ENCODE data around the gene MOG. TPM values are rescaled to one million over a fixed set of nuclear protein-coding genes. Genes with fewer than 3 reads are reported as not detected.

Gene MOG
- total and polyA plus RNA-seq, 12 donors = not detected

DNA sequence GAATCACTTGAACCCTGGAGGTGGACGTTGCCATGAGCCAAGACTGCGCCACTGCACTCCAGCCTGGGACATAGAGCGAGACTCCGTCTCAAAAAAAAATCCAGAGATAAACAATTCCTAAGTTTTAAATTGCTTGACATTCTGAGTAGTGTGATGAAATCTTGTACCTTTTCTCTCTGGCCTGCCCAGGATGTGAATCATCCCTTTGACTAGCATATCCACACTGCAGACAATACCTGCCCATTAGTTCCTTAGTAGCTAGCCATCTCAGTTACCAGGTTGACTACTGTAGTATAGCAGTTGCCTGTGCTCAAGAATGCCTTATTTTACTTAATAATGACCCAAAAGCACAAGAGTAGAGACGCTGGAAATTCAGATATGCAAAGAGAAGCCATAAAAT, 21.2 kb downstream of the MOG start:
- WGBS, 4 donors = 77 to 88% (median 79%) methylated on average over 5 of the region's 5 CpGs
- no peak overlapping the region for H3K4me3 ChIP-seq
- H3K27me3 ChIP-seq = no peaks in the 10 kb centered on the region
- intact Hi-C loops (cut with DNase I) = no loop called here
- H3K4me1 ChIP-seq (replicated peaks in 1 of 2) = no peaks in the 10 kb centered on the region
- no peaks in the 10 kb centered on the region for H3K9me3 ChIP-seq (replicated peaks in 1 of 3)
- TF ChIP-seq CTCF (IDR thresholded peaks at IDR 0.05) = no peak
- no peak for TF ChIP-seq POLR2A (IDR thresholded peaks at IDR 0.05)
- no peaks in the 10 kb centered on the region for H3K36me3 ChIP-seq (replicated peaks in 1 of 2)
- DNase-seq = no peak
- H3K27ac ChIP-seq = no peak overlapping the region

DNA sequence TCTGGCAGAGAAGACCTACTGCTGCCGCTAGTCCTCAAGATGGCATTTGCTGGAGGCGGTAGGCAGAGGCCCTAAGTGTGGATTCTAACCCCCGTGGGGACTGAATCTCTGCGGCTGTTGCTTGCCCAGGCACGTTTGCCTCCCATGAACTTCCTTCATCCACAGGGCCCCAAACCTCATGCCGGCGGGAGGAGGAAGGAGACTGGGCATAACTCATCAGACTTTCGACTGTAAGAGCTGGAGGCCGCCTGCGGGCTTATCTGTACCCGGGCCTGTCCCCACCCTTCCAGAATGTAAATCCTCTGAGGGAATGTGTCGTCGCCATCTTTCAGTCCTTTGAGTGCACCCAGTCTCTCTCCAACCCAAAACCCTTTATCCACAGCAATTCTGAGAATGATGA, 23.1 kb downstream of the MOG start:
- H3K4me3 ChIP-seq = no peak overlapping the region
- no peaks in the 10 kb centered on the region for H3K27me3 ChIP-seq
- WGBS, 4 donors = 55 to 76% (median 72%) methylated on average over 8 to 13 of the region's 13 CpGs
- no peak for TF ChIP-seq POLR2A (IDR thresholded peaks at IDR 0.05)
- TF ChIP-seq CTCF (IDR thresholded peaks at IDR 0.05) = no peak
- no peaks in the 10 kb centered on the region for H3K4me1 ChIP-seq (replicated peaks in 1 of 2)
- H3K36me3 ChIP-seq (replicated peaks in 1 of 2) = no peaks in the 10 kb centered on the region
- no peak for DNase-seq
- intact Hi-C loops (cut with DNase I) = no loop called here
- no peak overlapping the region for H3K27ac ChIP-seq
- H3K9me3 ChIP-seq (replicated peaks in 1 of 3) = no peaks in the 10 kb centered on the region

- Histone ChIP-seq H3K4me1 (replicated peaks in 1 of 2) (no peaks in the 10 kb centered on the region), H3K36me3 (replicated peaks in 1 of 2) (no peaks in the 10 kb centered on the region), H3K9me3 (replicated peaks in 1 of 3) (no peaks in the 10 kb centered on the region), H3K4me3 (no peak overlapping the region), H3K27ac (no peak overlapping the region), H3K27me3 (no peaks in the 10 kb centered on the region)
- intact Hi-C loops (cut with DNase I) = no loop called here
- no peak for TF ChIP-seq POLR2A (IDR thresholded peaks at IDR 0.05)
- no peak for TF ChIP-seq CTCF (IDR thresholded peaks at IDR 0.05)
- whole genome bisulfite sequencing, 4 donors = 49 to 91% (median 77%) methylated on average over 23 to 24 of the region's 24 CpGs
- DNase-seq = no peak
Measured at GRCh38 chr6:29680416-29680815, 23.5 kb downstream of the MOG start.

GRCh38 chr6:29680904-29681303, 24.0 kb downstream of the MOG start, which contains the start of gene ZFP57:
Gene ZFP57 (minus strand): TSS chr6:29681152. CDS start chr6:29677003, 4,149 bp downstream.
- WGBS, 4 donors = 27 to 82% (median 60%) methylated on average over 6 to 31 of the region's 31 CpGs
- no peak within 1 kb of the TSS for H3K4me3 ChIP-seq
- H3K27ac ChIP-seq = no peak within 1 kb of the TSS
- TF ChIP-seq POLR2A (IDR thresholded peaks at IDR 0.05) = no peak
- TF ChIP-seq CTCF (IDR thresholded peaks at IDR 0.05) = no peak
- no peaks in the 10 kb centered on the region for H3K36me3 ChIP-seq (replicated peaks in 1 of 2)
- intact Hi-C loops (cut with DNase I) = no loop called here
- no peaks in the 10 kb centered on the region for H3K9me3 ChIP-seq (replicated peaks in 1 of 3)
- no peak for DNase-seq
- H3K27me3 ChIP-seq = no peaks in the 10 kb centered on the region
- no peaks in the 10 kb centered on the region for H3K4me1 ChIP-seq (replicated peaks in 1 of 2)
